Stimulated activated CD8-positive, alpha-beta memory T cell treated with anti-CD3 and anti-CD28 coated beads, Interleukin-12 subunit alpha, Interleukin-12 subunit beta, amount 100 ng/mL, for 24 hours (primary cell): ENCODE measurements around the gene MICAL2.
"Not testable (repeated sequence)": the region's sequence is repeated elsewhere in the genome, so short reads cannot be mapped to it uniquely, and the experiment has no call there.

Experiments
- DNase-seq: peaks from one replicate; pipeline ENCODE4 v3.0.0-alpha.2; 2020; ENCODE audit errors: extremely low read depth

The MICAL2 gene

GRCh38 chr11:12134236-12134585, 23.8 kb downstream of the MICAL2 start:
- DNase-seq = no peak

DNA sequence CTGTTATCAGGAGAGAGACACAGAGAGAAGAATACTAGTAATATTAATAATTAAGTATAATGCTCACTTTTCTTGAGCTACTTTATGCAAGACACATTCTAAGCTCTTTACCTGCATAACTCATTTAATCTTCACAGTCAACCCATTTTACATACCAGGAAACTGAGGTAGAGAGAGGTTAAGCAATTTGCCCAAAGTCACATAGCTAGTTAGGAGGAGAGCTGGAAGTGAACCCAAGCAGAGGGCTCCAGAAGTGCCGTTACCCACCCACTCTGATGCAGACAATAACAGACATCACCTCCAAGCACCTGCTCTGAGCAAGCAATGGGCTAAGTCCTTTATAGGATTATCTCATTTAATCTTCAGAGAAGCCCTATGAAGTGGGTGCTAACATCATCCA, 24.8 kb downstream of the MICAL2 start:
- DNase-seq = no peak

- DNase-seq = no peak
Observed at GRCh38 chr11:12137005-12137690, 26.8 kb downstream of the MICAL2 start.

GRCh38 chr11:12137938-12138731, 27.7 kb downstream of the MICAL2 start:
- no peak for DNase-seq

- DNase-seq = no peak
Observed at GRCh38 chr11:12139144-12139881, 28.9 kb downstream of the MICAL2 start.

- no peak for DNase-seq
Observed at GRCh38 chr11:12140186-12140793, 29.9 kb downstream of the MICAL2 start.

DNA sequence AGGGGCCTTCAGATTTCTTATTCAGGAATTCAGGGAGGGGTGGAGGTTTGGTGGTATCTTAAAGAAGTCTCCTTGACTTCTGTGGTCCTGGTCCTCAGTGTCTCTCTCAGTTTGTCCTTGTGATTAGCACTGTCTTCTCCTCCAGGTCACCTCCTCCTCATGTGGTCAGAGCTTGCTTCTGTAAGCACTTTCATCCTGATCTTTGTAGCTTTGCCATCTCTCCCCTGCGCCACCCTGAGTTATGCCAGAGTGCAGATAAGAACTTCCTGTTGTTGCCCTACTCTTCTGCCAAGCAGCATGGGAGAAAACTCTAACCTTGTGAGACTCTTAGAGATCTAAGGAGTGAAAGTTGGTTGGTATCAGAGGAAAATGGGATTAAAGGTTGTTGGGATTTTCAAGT, 30.9 kb downstream of the MICAL2 start:
- DNase-seq = no peak

GRCh38 chr11:12142176-12142575, 31.8 kb downstream of the MICAL2 start:
- DNase-seq = no peak

DNA sequence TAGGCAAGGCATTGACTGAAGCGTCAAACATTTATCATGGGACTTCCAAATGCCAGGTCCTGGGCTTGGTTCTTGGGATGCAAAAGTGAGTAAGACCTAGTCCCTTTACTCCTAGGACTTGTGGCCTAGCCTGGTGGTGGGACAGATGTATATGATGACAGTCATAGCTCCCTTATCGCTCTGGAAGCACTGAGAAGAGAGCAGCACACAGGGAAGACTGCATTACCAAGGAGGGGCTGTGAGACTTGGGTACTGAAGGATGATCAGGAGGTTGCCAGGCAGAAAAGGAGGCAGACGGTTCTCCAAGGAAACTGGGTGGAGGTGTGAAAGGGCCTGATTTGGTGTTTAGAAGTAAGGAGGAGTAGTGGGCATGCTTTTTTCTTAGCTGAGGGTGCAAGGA, 32.5 kb downstream of the MICAL2 start:
- no peak for DNase-seq

DNA sequence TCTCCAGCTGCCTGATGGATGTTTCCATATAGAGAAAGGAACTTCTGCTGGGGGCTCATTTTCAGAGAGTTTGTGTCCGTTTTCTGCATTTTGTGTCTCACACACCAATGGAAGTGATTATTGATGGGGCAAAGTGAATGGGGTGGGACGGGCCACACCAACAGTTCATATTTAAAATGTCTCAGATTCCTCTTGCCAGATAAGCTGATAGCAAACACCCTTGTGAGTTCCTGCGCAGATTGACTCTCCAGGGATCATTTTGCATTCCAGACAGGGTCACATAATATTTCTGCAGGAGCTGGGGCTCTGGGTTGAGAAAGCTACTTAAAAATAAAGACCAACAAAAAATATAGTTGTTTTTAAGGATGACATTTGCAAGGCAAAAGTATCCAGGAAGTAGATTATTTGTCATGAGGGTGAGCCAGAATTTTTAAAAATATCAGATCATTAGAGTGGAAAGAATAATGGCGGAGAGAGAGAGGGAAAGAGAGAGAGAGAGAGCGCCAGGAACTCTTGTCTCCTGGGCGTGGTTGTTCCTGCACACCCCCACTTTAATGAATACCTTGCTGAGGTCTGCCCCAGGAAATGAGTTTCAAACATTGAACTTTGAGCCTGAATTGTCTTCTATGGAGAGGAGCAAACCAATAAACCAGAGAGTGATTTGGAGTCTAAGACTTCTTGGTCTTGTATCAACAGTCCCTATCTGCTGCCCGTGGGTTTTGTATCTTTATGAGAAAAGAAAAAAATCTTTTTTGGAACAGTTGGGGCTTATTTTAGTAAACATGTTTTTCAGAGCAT, 33.3 kb downstream of the MICAL2 start:
- no peak for DNase-seq

- DNase-seq = no peak
Observed at GRCh38 chr11:12144330-12145174, 34.2 kb downstream of the MICAL2 start.

- DNase-seq = not testable (repeated sequence)
Observed at GRCh38 chr11:12146678-12147077, 36.3 kb downstream of the MICAL2 start.

DNA sequence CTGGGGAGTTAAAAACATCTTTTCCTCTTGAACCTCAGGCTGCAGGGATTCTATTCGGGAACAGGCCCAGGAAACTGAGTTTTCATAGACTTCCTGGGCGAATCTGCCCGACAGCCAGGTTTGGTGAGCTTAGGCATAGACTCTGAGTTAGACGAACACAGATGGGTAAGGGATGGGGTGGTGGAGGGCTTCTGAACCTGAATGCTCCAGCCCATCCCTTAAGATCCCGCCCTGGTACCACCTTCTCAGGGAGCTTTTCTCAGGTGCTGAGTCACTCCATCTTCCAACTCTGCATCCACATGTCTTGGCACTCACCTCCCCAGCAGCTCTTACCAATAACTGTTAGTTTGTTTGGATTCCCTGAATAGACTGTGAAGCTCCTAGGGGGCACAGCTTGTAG, 37.4 kb downstream of the MICAL2 start:
- DNase-seq = no peak

DNA sequence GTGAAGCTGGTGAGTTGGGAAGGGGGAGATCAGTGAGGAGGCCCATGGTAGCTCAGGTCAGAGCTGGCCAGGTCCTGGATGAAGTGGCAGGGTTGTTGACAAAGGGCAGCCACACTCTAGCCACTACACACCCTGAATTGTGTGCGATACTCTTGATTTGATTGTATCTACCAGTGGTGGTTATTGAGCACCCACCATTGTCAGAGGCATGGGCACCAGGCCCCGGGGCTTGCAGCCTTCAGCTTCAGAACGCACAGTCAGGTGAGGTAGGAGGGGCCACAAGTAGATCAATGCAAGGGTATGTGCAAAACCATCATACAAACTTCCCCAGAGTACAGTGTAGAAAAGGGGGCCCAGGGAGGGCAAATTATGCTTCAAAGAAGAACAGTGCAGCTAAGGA, 38.1 kb downstream of the MICAL2 start:
- DNase-seq = no peak

DNA sequence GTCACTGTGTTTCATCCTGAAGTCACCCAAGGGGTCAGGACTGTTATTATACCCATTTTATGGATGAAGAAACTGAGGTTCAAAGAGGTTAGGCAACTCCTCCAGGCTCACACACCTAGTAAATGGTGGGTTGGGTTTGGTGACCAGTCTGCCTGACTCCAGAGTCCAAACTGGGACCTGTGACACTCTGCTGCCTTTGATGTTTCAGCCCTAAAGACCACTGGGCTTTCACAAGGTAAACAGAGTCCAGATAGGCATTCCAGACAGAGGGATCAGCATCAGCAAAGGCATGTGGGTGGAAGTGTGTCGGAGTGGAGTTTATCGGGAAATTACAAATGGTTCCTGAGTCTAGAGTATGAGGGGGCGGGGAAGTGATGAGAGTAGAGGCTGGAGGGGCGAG, 38.5 kb downstream of the MICAL2 start:
- DNase-seq = no peak

GRCh38 chr11:12149672-12150225, 39.4 kb downstream of the MICAL2 start:
- no peak for DNase-seq

DNA sequence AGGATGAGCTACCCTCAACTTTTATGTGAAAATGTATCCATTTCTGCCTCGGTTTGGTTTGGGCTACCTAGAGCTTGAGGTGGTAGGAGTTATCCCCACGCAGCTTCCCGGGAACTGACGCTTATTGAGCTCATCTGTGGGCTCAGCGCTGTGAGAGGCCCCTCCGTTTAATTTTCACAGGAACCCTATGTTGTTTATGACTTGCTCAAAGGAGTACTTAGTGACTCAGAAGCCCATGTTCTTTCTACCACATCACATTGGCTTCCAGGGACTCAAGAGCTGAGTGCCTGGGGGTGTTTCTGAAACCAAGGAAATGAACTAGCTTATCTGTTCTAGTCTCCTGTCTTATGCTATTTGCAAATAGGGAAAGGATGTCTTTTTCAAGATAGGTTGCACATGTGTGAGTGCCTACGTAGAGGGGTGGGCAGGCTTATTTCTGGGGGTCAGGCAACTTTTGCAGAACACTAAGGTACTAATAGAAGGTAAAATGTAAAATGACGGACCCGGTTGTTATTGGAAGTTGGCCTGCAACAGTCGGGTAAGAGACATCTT, 40.5 kb downstream of the MICAL2 start:
- DNase-seq = peak; percentile 25

DNA sequence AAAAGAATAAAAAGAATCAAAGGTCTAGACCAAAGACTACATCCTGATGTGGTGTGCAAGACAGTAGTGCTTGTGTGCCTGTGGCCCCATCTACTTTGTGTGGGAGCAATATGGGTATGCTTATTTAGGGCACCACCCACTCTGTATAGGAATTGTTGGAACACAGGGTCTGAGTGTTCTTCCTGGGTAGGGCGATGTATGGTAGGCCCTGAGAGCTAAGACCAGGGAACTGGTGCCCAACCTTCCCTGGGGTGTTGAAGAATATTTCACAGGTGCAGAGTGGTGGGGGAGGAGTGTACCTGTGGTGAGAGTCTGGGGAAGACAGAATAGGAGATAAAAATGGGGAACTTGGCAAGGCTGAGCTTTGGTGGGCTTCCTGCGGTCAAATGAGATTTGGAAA, 41.9 kb downstream of the MICAL2 start:
- no peak for DNase-seq

- no peak for DNase-seq
Observed at GRCh38 chr11:12154871-12155668, 44.7 kb downstream of the MICAL2 start.
